NB4 (cell line): ENCODE results near the gene ATP6V1F.

Source experiments
- DNase-seq: peaks from one replicate; pipeline ENCODE4 v3.0.0; 2010; ENCODE audit warnings: low read depth
- H3K4me3 ChIP-seq: one replicate; pipeline ENCODE4 v1.5.1; 2011; ENCODE audit warnings: mild to moderate bottlenecking, low read depth, low read length, moderate library complexity
- MYC ChIP-seq: IDR thresholded peaks from 2 replicates; pipeline ENCODE4 v1.6.1; 2011; ENCODE audit warnings: low read depth, low read length
- POLR2A ChIP-seq: IDR thresholded peaks from 2 replicates; pipeline ENCODE4 v1.6.1; 2011; ENCODE audit warnings: mild to moderate bottlenecking; ENCODE audit not compliant: insufficient read length; ENCODE audit errors: extremely low read depth
- TF ChIP-seq, protein P1 (sequence below): IDR thresholded peaks from 2 replicates; pipeline ENCODE4 v1.6.1; 2011; ENCODE audit warnings: low read depth, low read length
- TF ChIP-seq, protein P2 (sequence below): IDR thresholded peaks from one replicate; pipeline ENCODE4 v1.5.1; 2012; ENCODE audit warnings: low read depth, low read length

ATP6V1F gene

DNA sequence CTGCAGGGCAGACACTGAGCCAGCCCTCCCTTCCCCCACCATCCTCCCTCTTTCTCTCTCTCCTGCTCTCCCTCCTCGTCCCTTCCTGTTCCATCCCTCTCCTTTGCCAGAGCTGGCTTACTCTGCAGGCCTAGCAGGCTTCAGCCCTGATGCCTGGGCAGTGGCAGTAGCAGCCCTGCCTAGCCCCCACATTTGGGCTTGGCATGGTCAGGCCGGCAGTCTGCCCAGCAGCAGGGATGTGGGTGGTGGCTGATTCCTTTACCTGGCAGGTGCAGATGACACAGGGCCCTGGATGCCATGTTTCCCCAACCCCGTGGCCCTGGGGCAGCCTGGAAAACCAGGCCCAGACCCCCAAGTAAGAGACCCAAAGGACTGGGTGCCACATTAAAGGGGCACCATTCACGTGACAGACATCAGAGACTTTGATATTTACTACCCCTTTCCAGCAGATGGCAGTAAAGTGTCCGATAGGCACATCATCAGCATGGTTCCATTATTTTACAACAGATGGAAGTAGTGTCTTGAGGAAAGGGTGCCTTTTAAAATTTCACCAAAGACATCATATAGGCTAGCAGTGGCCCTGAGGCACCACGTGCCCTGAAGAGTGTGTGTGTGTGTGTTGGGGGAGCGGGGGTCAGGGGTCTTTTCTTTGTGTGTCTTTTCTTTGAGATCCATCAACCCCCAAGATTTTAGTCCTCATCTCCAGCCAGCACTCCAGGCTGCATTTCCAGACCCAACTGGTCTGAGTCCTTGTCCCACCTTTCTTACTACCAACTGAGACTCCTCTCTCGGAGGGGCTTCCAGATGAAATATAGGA is 41.9 kb downstream of the ATP6V1F start:
- H3K4me3 ChIP-seq = no peak overlapping the region
- peak; percentile 79 for DNase-seq
- TF ChIP-seq POLR2A = no peak
- TF ChIP-seq, protein P1, sequence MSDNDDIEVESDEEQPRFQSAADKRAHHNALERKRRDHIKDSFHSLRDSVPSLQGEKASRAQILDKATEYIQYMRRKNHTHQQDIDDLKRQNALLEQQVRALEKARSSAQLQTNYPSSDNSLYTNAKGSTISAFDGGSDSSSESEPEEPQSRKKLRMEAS = peak; percentile 90
- peak; percentile 82 for TF ChIP-seq MYC
- TF ChIP-seq, protein P2, sequence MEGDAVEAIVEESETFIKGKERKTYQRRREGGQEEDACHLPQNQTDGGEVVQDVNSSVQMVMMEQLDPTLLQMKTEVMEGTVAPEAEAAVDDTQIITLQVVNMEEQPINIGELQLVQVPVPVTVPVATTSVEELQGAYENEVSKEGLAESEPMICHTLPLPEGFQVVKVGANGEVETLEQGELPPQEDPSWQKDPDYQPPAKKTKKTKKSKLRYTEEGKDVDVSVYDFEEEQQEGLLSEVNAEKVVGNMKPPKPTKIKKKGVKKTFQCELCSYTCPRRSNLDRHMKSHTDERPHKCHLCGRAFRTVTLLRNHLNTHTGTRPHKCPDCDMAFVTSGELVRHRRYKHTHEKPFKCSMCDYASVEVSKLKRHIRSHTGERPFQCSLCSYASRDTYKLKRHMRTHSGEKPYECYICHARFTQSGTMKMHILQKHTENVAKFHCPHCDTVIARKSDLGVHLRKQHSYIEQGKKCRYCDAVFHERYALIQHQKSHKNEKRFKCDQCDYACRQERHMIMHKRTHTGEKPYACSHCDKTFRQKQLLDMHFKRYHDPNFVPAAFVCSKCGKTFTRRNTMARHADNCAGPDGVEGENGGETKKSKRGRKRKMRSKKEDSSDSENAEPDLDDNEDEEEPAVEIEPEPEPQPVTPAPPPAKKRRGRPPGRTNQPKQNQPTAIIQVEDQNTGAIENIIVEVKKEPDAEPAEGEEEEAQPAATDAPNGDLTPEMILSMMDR = peak; percentile 80

DNA sequence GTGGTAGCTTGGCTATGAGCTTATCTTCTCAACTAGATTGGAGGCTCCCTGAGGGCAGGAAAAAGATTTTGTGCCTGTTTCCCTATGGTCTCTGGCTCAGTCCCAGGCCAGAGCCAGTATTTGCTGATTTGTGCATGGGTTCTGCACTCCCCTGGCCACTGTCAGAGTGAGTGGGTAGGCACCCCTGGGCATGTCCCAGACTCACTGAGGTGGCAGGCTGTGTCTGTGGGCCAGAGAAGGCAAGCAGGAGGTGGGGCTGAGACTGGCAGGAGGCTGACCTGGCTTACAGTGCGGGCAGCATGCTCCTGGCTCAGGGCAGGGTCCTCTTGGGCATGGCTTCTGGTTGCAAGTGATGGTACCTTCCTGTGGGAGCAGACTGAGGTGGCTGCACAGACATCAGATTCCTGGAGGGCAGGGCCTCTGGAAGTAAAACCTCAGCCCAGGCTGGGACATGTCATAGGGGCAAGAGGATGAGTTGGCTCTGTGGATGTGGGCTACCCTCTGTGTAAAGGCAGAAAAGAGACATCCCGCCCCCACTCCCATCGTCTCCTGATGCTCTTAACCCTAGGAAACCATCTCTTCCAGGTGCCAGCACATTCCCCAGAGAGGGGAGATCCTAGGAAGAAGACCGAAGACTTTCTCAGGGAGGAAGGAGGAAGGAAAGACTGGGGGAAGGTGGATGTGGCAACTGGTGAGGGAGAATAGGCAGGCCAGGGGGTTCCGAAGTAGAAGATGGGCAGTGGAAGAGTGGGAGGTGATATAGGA is 43.5 kb downstream of the ATP6V1F start:
- no peak overlapping the region for H3K4me3 ChIP-seq
- no peak for DNase-seq
- TF ChIP-seq MYC (no peak), POLR2A (no peak)
- TF ChIP-seq, protein P2 = no peak
- TF ChIP-seq, protein P1 = no peak

DNA sequence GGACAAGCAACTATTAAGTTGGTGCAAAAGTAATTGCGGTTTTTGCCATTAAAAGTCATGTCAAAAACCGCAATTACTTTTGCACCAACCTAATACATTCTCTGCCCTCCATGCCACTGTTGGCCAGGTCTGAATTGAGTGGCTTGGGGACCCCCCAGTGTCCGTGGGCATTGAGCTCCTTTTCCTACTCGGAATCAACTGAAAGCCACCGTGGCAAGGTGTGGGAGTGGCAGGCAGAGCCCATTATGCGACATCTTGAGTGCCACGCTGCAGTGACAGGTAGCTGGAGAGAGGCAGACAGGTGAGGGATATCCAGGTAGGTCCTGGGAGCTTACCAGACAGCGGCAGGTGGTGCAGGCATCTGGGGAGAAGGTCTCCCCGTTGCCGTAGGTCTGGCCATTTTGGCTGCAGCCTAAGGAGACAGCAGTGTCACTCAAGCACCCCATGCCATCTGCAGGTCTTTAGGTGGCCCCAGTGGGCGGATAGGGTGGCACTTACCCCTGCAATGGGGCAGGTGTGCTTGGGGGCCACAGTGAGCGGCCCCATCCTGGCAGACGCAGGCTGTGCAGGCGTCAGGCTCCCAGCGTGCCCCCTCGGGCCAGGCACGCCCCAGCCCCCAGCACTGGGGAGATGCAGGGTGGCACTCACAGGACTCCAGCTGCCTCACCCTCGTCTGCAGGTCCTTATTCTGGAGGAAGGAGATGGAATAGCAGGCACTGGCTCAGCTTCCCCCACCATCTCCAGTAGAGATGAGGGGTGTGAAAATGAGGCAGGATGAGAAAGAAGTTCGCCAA is 44.3 kb downstream of the ATP6V1F start:
- no peak overlapping the region for H3K4me3 ChIP-seq
- DNase-seq = no peak
- TF ChIP-seq MYC (no peak), POLR2A (no peak)
- TF ChIP-seq, protein P2 = no peak
- TF ChIP-seq, protein P1 = no peak

DNA sequence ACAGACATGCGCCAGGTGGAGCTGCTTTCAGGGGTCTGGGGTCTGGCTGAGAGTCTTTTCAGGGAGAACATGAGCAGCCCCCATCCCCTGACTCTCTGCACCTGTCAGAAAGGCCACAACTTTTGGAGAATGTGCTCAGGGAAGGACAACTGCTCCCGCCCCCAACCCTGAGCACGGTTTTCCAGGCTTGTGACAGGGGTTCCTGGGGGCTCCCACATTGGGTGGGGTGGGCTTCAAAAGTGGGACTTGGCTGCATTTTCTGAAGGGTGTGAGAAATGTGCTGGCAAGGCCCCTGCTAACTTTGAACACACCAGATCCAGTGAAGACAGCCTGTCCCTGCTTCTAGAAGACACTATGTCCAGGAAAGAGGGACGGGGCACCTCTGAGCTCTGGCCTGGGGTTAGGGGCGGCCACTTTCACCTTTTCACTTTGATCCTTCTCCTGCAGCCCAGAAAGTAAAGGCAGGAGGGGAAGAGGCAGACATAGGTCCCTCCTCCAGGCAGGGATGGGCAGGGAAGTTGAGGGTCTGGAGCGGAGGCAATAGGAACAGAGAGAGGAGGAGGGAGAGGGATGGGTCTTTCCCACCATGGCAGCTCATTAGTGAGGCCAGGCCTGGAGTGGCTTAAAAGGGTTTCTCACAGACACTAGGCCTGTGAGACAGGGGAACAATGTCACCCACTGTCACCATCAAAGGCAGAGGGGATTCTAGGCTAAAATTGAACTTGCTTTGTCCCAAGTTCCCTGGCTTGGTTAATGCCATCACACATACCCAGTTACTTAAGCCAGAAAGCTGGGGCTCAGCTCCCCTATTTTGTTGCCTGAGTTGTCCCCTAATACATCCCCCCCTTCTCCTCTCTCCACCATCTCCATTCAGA is 46.3 kb downstream of the ATP6V1F start:
- TF ChIP-seq, protein P1 = no peak
- TF ChIP-seq POLR2A (no peak), MYC (no peak)
- TF ChIP-seq, protein P2 = no peak
- DNase-seq = no peak
- H3K4me3 ChIP-seq = no peak overlapping the region
